ENCODE results near the gene HOXD3.

Gene HOXD3

GRCh38 chr2:176206136-176206535 lies 49.0 kb downstream of the HOXD3 start:
- TF ChIP-seq RAD21 (IDR thresholded peaks at IDR 0.05; ENCODE audit: low read depth) (no peak), TEAD4 (IDR thresholded peaks at IDR 0.05) (no peak), FOXM1 (IDR thresholded peaks at IDR 0.05; ENCODE audit: borderline replicate concordance, low read depth) (no peak), EGR1 (IDR thresholded peaks at IDR 0.05) (no peak), EP300 (IDR thresholded peaks at IDR 0.05; ENCODE audit: borderline replicate concordance) (no peak), ZBTB7A (IDR thresholded peaks at IDR 0.05; ENCODE audit: low read depth) (no peak), TCF12 (IDR thresholded peaks at IDR 0.05; ENCODE audit: low read depth) (no peak), NFIC (IDR thresholded peaks at IDR 0.05) (no peak), CREB1 (IDR thresholded peaks at IDR 0.05; ENCODE audit: low read depth) (no peak), USF1 (IDR thresholded peaks at IDR 0.05) (no peak), CEBPB (IDR thresholded peaks at IDR 0.05) (no peak), MAX (IDR thresholded peaks at IDR 0.05) (no peak), TAF1 (IDR thresholded peaks at IDR 0.05; ENCODE audit: low read depth) (no peak), YY1 (IDR thresholded peaks at IDR 0.05; ENCODE audit: low read depth) (no peak), REST (IDR thresholded peaks at IDR 0.05; ENCODE audit: low read depth) (no peak)

- TF ChIP-seq EP300 (IDR thresholded peaks at IDR 0.05; ENCODE audit: borderline replicate concordance) (no peak), TCF12 (IDR thresholded peaks at IDR 0.05; ENCODE audit: low read depth) (no peak), MAX (IDR thresholded peaks at IDR 0.05) (no peak), YY1 (IDR thresholded peaks at IDR 0.05; ENCODE audit: low read depth) (no peak), TEAD4 (IDR thresholded peaks at IDR 0.05) (no peak), CEBPB (IDR thresholded peaks at IDR 0.05) (no peak), FOXM1 (IDR thresholded peaks at IDR 0.05; ENCODE audit: borderline replicate concordance, low read depth) (no peak), ZBTB7A (IDR thresholded peaks at IDR 0.05; ENCODE audit: low read depth) (no peak), USF1 (IDR thresholded peaks at IDR 0.05) (no peak), CREB1 (IDR thresholded peaks at IDR 0.05; ENCODE audit: low read depth) (no peak), TAF1 (IDR thresholded peaks at IDR 0.05; ENCODE audit: low read depth) (no peak), REST (IDR thresholded peaks at IDR 0.05; ENCODE audit: low read depth) (no peak), EGR1 (IDR thresholded peaks at IDR 0.05) (no peak), RAD21 (IDR thresholded peaks at IDR 0.05; ENCODE audit: low read depth) (no peak), NFIC (IDR thresholded peaks at IDR 0.05) (no peak)
Observed at GRCh38 chr2:176206682-176207081, 49.6 kb downstream of the HOXD3 start.

- TF ChIP-seq YY1 (IDR thresholded peaks at IDR 0.05; ENCODE audit: low read depth), result no peak
- no peak for TF ChIP-seq TAF1 (IDR thresholded peaks at IDR 0.05; ENCODE audit: low read depth)
- no peak for TF ChIP-seq RAD21 (IDR thresholded peaks at IDR 0.05; ENCODE audit: low read depth)
- TF ChIP-seq CREB1 (IDR thresholded peaks at IDR 0.05; ENCODE audit: low read depth), result no peak
- no peak for TF ChIP-seq CEBPB (IDR thresholded peaks at IDR 0.05)
- TF ChIP-seq MAX (IDR thresholded peaks at IDR 0.05), result no peak
- TF ChIP-seq USF1 (IDR thresholded peaks at IDR 0.05), result no peak
- no peak for TF ChIP-seq TEAD4 (IDR thresholded peaks at IDR 0.05)
- no peak for TF ChIP-seq TCF12 (IDR thresholded peaks at IDR 0.05; ENCODE audit: low read depth)
- TF ChIP-seq FOXM1 (IDR thresholded peaks at IDR 0.05; ENCODE audit: borderline replicate concordance, low read depth), result no peak
- TF ChIP-seq NFIC (IDR thresholded peaks at IDR 0.05), result no peak
- no peak for TF ChIP-seq EGR1 (IDR thresholded peaks at IDR 0.05)
- no peak for TF ChIP-seq EP300 (IDR thresholded peaks at IDR 0.05; ENCODE audit: borderline replicate concordance)
Observed at GRCh38 chr2:176211110-176211509, 54.0 kb downstream of the HOXD3 start.

GRCh38 chr2:176212276-176212675 lies 55.2 kb downstream of the HOXD3 start:
- no peak for TF ChIP-seq USF1 (IDR thresholded peaks at IDR 0.05)
- TF ChIP-seq CEBPB (IDR thresholded peaks at IDR 0.05), result no peak
- no peak for TF ChIP-seq TAF1 (IDR thresholded peaks at IDR 0.05; ENCODE audit: low read depth)

- TF ChIP-seq FOXM1 (IDR thresholded peaks at IDR 0.05; ENCODE audit: borderline replicate concordance, low read depth), result no peak
- no peak for TF ChIP-seq MAX (IDR thresholded peaks at IDR 0.05)
- no peak for TF ChIP-seq TEAD4 (IDR thresholded peaks at IDR 0.05)
- TF ChIP-seq ZBTB7A (IDR thresholded peaks at IDR 0.05; ENCODE audit: low read depth), result no peak
- TF ChIP-seq EGR1 (IDR thresholded peaks at IDR 0.05), result no peak
- TF ChIP-seq RAD21 (IDR thresholded peaks at IDR 0.05; ENCODE audit: low read depth), result no peak
- no peak for TF ChIP-seq CREB1 (IDR thresholded peaks at IDR 0.05; ENCODE audit: low read depth)
- no peak for TF ChIP-seq TCF12 (IDR thresholded peaks at IDR 0.05; ENCODE audit: low read depth)
- TF ChIP-seq CEBPB (IDR thresholded peaks at IDR 0.05), result no peak
- TF ChIP-seq EP300 (IDR thresholded peaks at IDR 0.05; ENCODE audit: borderline replicate concordance), result no peak
- no peak for TF ChIP-seq REST (IDR thresholded peaks at IDR 0.05; ENCODE audit: low read depth)
- TF ChIP-seq USF1 (IDR thresholded peaks at IDR 0.05), result no peak
- no peak for TF ChIP-seq TAF1 (IDR thresholded peaks at IDR 0.05; ENCODE audit: low read depth)
- TF ChIP-seq YY1 (IDR thresholded peaks at IDR 0.05; ENCODE audit: low read depth), result no peak
- no peak for TF ChIP-seq NFIC (IDR thresholded peaks at IDR 0.05)
Observed at GRCh38 chr2:176213406-176213805, 56.3 kb downstream of the HOXD3 start.
